Right ventricle myocardium inferior (tissue), 1 donor: ENCODE results near the gene RNF181. TPM values are rescaled to one million over a fixed set of nuclear protein-coding genes. Genes with fewer than 3 reads are reported as not detected.
A peak's percentile ranks its signal among the peaks of the same experiment; 100 is the strongest.
"Not testable (repeated sequence)": the region's sequence is repeated elsewhere in the genome, so short reads cannot be mapped to it uniquely, and the experiment has no call there.

Experiments
- ATAC-seq: fragments of 200-7000 bp; cut with Tn5 transposase; one replicate; pipeline ENCODE4 v1.9.1; 2020; ENCODE audit warnings: mild to moderate bottlenecking, moderate library complexity
- DNase-seq: peaks from one replicate; pipeline ENCODE4 v3.0.0; 2021; ENCODE audit errors: missing footprints
- intact Hi-C: fragments of 100-400 bp; cut with DNase I; formaldehyde crosslinking; loops from one replicate; pipeline ENCODE4 v1.11.0; 2022
- total RNA-seq: library from RNA; stranded (reverse); fragmentation: NEBNext Ultra II Directional; extraction: Animal tissue kit (Norgen Biotek cat#: 25700); gene quantifications from one replicate; pipeline ENCODE4 v1.2.1, GENCODE V29; 2021
- donor health status: DM: no; HTN: yes; CAD: no; lungs with severe emphysema.

RNF181 gene
- total RNA-seq, 1 donor from 2014 or later, result 87.8 TPM

GRCh38 chr2:85605406-85606115 lies 10.0 kb downstream of the RNF181 start:
- intact Hi-C loops, result no loop called here
- DNase-seq, result no peak
- no peak for ATAC-seq

GRCh38 chr2:85606116-85606455 lies 10.5 kb downstream of the RNF181 start:
- DNase-seq, result no peak
- ATAC-seq, result no peak
- intact Hi-C loops, result no loop called here

- intact Hi-C loops, result no loop called here
- ATAC-seq (no peak), DNase-seq (no peak)
Measured at GRCh38 chr2:85607268-85608215, 12.0 kb downstream of the RNF181 start.

- ATAC-seq (no peak), DNase-seq (no peak)
- intact Hi-C loops, result no loop called here
Measured at GRCh38 chr2:85611217-85611704, 15.7 kb downstream of the RNF181 start.

- intact Hi-C loops, result no loop called here
- ATAC-seq (peak; percentile 86), DNase-seq (peak; percentile 96)
Measured at GRCh38 chr2:85611705-85612587, 16.4 kb downstream of the RNF181 start, which contains the start of gene C2orf68. C2orf68 (minus strand) TSS chr2:85612066; CDS start chr2:85611984, 82 bp downstream.

- no peak for DNase-seq
Measured at GRCh38 chr2:85613717-85614515, 18.4 kb downstream of the RNF181 start.

GRCh38 chr2:85614757-85615156 lies 19.2 kb downstream of the RNF181 start:
- ATAC-seq, DNase-seq, intact Hi-C loops: not testable (repeated sequence)

More at GRCh38 chr2:85613717-85614515, 18.4 kb downstream of the RNF181 start:
- intact Hi-C loops, result no loop called here
- ATAC-seq, result no peak

GRCh38 chr2:85615413-85615728 lies 19.8 kb downstream of the RNF181 start:
- DNase-seq (no peak), ATAC-seq (no peak)
- intact Hi-C loops, result no loop called here

- intact Hi-C loops, result not testable (repeated sequence)
Measured at GRCh38 chr2:85617723-85618122, 22.2 kb downstream of the RNF181 start.

GRCh38 chr2:85619617-85620016 lies 24.1 kb downstream of the RNF181 start:
- intact Hi-C loops, result no loop called here
- DNase-seq, result no peak
- ATAC-seq, result no peak

More at GRCh38 chr2:85617723-85618122, 22.2 kb downstream of the RNF181 start:
- not testable (repeated sequence) for DNase-seq, ATAC-seq

GRCh38 chr2:85621338-85621737 lies 25.8 kb downstream of the RNF181 start:
- ATAC-seq, result no peak
- intact Hi-C loops, result no loop called here
- no peak for DNase-seq

- ATAC-seq (peak; percentile 78), DNase-seq (no peak)
Measured at GRCh38 chr2:85623991-85624390, 28.4 kb downstream of the RNF181 start.

GRCh38 chr2:85628658-85629057 lies 33.1 kb downstream of the RNF181 start:
- no peak for DNase-seq
- ATAC-seq, result no peak
- intact Hi-C loops, result no loop called here

More at GRCh38 chr2:85623991-85624390, 28.4 kb downstream of the RNF181 start:
- intact Hi-C loops, result no loop called here

- no peak for DNase-seq
- intact Hi-C loops, result loop anchor here (10.0 kb wide), 1 partner anchor 473 kb away; the partner anchor contains the start of genes POLR1A and PTCD3
- no peak for ATAC-seq
Measured at GRCh38 chr2:85631316-85631715, 35.8 kb downstream of the RNF181 start.

- intact Hi-C loops, result loop anchor here (5.0 to 10.0 kb wide), 3 partner anchors 72 to 470 kb away; partner anchors contain the start of genes POLR1A and PTCD3
- ATAC-seq, result no peak
- no peak for DNase-seq
Measured at GRCh38 chr2:85635011-85635410, 39.5 kb downstream of the RNF181 start.

GRCh38 chr2:85635636-85636035 lies 40.1 kb downstream of the RNF181 start:
- intact Hi-C loops, result loop anchor here (5.0 to 10.0 kb wide), 3 partner anchors 72 to 469 kb away; partner anchors contain the start of genes POLR1A and PTCD3
- DNase-seq (no peak), ATAC-seq (no peak)

- DNase-seq (no peak), ATAC-seq (no peak)
- intact Hi-C loops, result no loop called here
Measured at GRCh38 chr2:85642725-85643124, 47.2 kb downstream of the RNF181 start.

- ATAC-seq (no peak), DNase-seq (no peak)
- intact Hi-C loops, result no loop called here
Measured at GRCh38 chr2:85644909-85645308, 49.4 kb downstream of the RNF181 start.
